ENCODE measurements around the gene PTX3.

The PTX3 gene

DNA sequence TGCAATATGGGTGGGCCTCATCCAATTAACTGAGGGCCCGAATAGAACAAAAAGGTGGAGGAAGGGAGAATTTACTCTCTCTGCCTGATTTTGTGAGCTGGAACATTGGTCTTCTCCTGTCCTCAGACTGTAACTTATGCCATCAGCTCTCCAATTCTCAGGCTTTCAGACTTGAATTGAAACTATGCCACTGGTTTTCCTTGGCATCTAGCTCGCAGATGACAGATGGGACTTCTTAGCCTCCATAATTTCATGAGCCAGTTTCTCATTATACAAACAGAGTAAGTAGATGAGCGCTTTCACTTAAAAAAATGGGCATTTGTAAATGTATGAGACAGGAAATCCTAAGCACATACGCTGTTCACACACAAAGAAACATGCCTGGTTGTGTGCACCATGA lies 8.7 kb upstream of the PTX3 start:
- no peak for DNase-seq

DNA sequence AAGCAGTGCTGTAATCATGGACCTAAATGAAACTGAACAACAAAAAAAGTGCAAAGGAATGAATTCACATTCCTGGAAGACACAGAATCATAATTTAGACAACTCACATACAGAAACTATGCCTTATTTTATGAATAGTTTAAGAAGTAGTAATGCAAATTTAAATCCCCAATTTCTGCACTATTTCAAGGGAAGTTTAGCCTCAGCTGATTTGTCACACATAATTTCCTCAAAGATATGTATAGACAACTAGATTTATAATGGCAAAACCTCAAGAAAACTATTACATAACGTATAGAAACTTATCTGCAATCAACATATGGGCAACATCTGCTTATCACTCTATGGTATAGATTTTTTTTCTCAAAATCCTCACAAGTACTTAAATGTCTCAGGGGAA lies 7.8 kb upstream of the PTX3 start:
- DNase-seq: no peak

GRCh38 chr3:157429708-157430107 lies 6.9 kb upstream of the PTX3 start:
- DNase-seq: no peak

- no peak for DNase-seq
Measured at GRCh38 chr3:157438194-157438730, 1.6 kb downstream of the PTX3 start.

DNA sequence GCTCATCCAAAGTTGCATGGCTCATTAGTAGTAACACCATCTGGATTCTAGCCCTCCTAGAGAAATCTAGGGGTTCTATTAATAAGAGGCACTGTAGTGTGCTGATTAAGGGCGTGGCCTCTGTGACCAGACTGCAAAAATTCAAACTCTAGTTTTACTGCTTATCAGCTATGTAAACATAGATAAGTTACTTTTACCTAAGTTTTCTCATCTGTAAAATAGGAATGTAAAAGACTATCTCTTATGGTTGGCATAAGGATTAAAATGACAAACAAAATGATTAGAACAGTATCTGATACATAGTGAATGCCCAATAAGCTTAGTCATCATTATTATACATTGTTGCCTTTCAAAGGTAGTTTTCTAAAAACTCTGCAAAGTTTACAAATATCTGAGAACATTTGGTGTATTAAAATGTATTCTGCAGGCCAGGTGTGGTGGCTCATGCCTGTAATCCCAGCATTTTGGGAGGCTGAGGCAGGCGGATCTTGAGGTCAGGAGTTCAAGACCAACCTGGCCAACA lies 4.5 kb downstream of the PTX3 start:
- no peak for DNase-seq

- DNase-seq: no peak
Measured at GRCh38 chr3:157442729-157443128, 6.1 kb downstream of the PTX3 start.

GRCh38 chr3:157443905-157444796 lies 7.5 kb downstream of the PTX3 start:
- no peak for DNase-seq

DNA sequence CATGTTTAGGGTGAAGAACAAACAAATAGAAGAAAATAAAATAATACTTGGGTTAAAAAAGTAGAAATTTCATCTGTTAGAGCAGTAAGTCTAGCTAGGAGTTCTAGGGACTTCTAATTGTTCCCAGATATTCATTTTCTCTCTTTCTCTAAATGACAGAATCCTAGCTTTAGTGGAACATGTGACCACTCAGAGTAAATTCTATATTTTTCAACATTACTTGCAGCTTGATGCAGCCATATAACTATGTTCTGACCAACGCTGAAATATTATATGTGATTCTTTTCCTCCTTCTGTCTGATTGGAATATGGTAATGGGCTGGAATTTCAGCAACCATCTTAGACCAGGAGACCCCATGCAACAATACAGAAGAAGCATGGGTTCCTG lies 8.1 kb downstream of the PTX3 start:
- no peak for DNase-seq

GRCh38 chr3:157445857-157446256 lies 9.2 kb downstream of the PTX3 start:
- no peak for DNase-seq

GRCh38 chr3:157447026-157447694 lies 10.5 kb downstream of the PTX3 start:
- no peak for DNase-seq

GRCh38 chr3:157452097-157452496 lies 15.4 kb downstream of the PTX3 start:
- no peak for DNase-seq

GRCh38 chr3:157453824-157454223 lies 17.2 kb downstream of the PTX3 start:
- DNase-seq: no peak

DNA sequence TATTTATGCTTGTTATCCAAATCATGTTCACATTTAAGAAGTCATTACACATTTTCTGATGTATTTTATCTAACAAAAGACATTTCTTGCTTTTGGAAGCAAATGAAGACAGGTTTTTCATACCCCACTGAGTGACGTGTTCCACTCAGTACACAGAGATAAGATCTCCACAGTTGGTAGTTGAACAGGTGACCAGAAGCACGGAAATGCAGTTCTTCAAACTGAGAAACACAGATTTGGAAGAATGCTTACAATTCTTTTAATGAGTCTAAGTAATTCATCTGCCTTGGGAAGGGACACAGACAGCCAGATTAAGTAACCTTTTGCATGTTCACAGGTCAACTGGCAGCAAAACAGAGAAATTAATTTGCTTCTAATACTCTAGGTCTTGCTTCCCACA lies 23.1 kb downstream of the PTX3 start:
- no peak for DNase-seq

DNA sequence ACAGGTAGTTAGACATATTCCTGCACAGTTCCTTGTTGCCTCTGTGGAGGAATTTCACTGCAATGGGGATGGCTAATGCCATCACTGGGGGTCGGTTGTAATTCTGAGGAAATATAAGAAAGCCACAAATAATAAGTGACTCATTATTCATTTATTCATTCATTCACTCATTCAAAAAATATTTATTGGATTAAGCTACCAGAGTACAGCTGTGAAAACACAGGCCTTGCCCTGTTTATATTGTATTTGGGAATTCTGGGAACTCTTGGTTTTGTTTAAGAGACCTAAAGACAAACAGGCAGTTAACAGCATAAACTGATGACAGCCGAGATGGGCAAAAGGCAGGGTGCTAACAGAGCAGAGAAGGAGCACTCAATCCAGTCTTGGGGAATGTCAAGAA lies 23.6 kb downstream of the PTX3 start:
- no peak for DNase-seq

DNA sequence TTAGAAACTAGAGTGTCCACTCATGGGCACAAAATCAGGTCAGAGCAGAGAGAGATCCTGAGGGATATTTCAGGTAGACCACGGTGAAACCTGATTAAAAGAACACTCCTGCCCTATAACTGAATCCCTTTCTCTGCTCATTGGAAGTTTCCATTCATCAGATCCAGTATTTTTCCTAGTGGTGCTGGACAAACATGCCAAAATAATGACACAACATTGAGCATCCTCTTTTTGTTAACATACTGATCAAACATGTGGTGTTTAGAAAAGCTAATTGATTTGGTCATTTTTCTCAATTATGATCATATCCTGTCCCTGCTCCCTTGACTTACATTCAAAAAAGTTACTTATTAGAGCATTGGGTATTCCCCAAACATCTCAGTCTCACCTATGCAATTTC lies 27.2 kb downstream of the PTX3 start:
- DNase-seq: no peak

DNA sequence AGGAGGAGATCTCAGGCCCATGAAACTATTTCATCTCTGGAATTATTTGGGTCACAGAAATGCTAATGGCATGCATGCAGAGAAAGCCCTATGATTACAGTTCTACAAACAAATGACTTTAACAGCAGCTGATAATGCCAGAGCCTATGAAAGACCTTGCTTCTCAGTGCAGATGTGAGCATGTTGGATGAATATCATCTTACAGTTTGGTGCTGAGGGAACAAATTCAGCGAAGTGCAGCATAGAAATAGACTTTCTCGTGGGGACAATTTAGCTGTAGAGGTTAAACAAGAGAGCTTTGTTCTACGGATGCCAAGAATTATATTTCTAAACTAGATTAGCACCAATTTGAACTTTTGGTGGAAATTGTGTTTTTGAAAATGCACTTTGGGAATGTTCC lies 27.7 kb downstream of the PTX3 start:
- no peak for DNase-seq

DNA sequence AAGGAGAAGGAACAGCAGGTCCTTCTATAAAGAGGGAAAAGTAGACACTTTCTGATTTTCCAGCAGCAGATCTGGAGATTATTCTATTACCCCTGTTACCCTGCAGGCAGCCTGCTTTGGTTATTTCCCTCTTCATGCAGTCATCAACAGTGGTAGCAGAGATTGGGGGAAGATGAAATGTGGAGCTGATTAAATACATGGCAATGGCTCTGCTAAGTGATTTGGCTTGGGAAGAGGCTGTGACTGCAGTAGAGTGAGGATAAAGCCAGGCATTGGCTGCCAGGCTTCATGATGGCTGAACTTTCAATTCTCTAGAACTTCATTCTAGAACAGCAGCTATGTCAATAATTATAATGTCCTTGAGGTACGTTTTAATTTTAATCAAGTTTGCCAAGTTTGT lies 29.1 kb downstream of the PTX3 start:
- DNase-seq: no peak

- DNase-seq: no peak
Measured at GRCh38 chr3:157467200-157467599, 30.6 kb downstream of the PTX3 start.

GRCh38 chr3:157469561-157470294 lies 33.1 kb downstream of the PTX3 start:
- DNase-seq: no peak

DNA sequence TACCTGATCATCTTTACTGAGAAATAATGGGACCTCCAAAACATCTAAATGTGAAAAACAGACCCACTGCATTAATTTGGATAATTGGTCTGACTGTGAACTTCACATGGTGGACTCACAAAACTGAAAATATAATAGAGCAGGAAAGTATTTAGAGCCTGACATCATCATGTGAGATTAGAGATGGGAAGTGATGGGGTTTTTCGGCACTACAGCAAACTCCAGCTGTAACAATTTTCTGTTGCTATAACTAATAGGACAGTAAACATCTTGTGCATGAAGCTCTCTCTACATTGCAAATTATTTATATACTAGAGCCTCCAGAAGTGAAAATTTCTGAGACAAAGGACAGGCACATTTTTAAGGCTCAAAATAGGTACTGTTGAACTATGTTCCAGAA lies 34.4 kb downstream of the PTX3 start:
- DNase-seq: no peak

- DNase-seq: no peak
Measured at GRCh38 chr3:157472648-157473047, 36.0 kb downstream of the PTX3 start.

GRCh38 chr3:157475921-157476414 lies 39.3 kb downstream of the PTX3 start:
- no peak for DNase-seq

GRCh38 chr3:157477441-157477840 lies 40.8 kb downstream of the PTX3 start:
- no peak for DNase-seq

Data from stimulated activated CD4-positive, alpha-beta T cell treated with anti-CD3 and anti-CD28 coated beads, Interleukin-12 subunit alpha, Interleukin-12 subunit beta, amount 100 ng/mL, for 4 hours (primary cell).